SHP77 treated with DMSO at 0.1 percent for 48 hours (cell line): ENCODE results near the gene ASCL3.
"Not testable (repeated sequence)": the region's sequence is repeated elsewhere in the genome, so short reads cannot be mapped to it uniquely, and the experiment has no call there.

ENCODE experiments used
- DNase-seq: peaks from one replicate; lab custom pipeline; 2025; lab: John Stamatoyannopoulos, UW

ASCL3 gene

GRCh38 chr11:8910649-8911026 lies 32.2 kb downstream of the ASCL3 start:
- no peak for DNase-seq

- DNase-seq, result no peak
Measured at GRCh38 chr11:8908099-8908498, 34.7 kb downstream of the ASCL3 start.

GRCh38 chr11:8907116-8907515 lies 35.7 kb downstream of the ASCL3 start:
- no peak for DNase-seq

- no peak for DNase-seq
Measured at GRCh38 chr11:8905528-8906165, 37.2 kb downstream of the ASCL3 start.

GRCh38 chr11:8899119-8899753 lies 43.6 kb downstream of the ASCL3 start:
- DNase-seq, result no peak

GRCh38 chr11:8891185-8891584 lies 51.6 kb downstream of the ASCL3 start:
- DNase-seq, result not testable (repeated sequence)
